K562 (cell line): Measurements from ENCODE around the gene WT1. TPM values are rescaled to one million over a fixed set of nuclear protein-coding genes. Genes with fewer than 3 reads are reported as not detected.

ENCODE experiments used
- ATAC-seq: fragments of 200-7000 bp; cut with Tn5 transposase; 3 replicates; pipeline ENCODE4 v1.9.1; 2020; ENCODE audit warnings: moderate library complexity
- BruUV-seq: library from RNA; stranded (reverse); fragments of 400-500 nt; replicated peaks from 2 replicates; lab custom pipeline; 2021; lab: Mats Ljungman, UMichigan
- CTCF ChIA-PET: fragments of 300-600 bp; formaldehyde crosslinking; extraction: SDS; loops from one replicate; lab custom pipeline; 2021; ENCODE audit warnings: low intra/inter-chr PET ratio; lab: Yijun Ruan, JAX
- POLR2A ChIA-PET: fragments of 300-600, 350-650 bp; sonication (Branson Sonifier 250); formaldehyde crosslinking; extraction: SDS; loops from one replicate; lab custom pipeline; 2021; ENCODE audit warnings: antibody characterized with exemption, inconsistent platforms; lab: Yijun Ruan, JAX
- DNase-seq, 4 experiments: peaks; one replicate each; pipeline versions ENCODE4 v3.0.0 to v3.0.0-alpha.2; 2011 to 2018; ENCODE audit warnings: low spot score in 3 of 4, mixed read lengths in 3 of 4; ENCODE audit errors: extremely low read depth in 1 of 4
- FAIRE-seq: peaks from 2 replicates; lab custom pipeline; 2011; peaks lifted over from hg19 to GRCh38; lab: Jason Lieb, UNC
- H2AFZ ChIP-seq: 2 replicates; pipeline ENCODE4 v1.6.0; 2011; ENCODE audit warnings: low read depth, low read length, control low read depth, inconsistent platforms
- H3K27ac ChIP-seq: fragments of 200-600 bp; 3 replicates; pipeline ENCODE4 v1.8.0; 2011; ENCODE audit warnings: low read depth, mild to moderate bottlenecking, control low read depth, inconsistent platforms, low read length, moderate library complexity, mixed read lengths; ENCODE audit errors: extremely low read depth
- H3K27me3 ChIP-seq, 2 experiments: fragments of 300-600 bp in 1 of 2; 2 replicates in 1 of 2; 3 replicates in 1 of 2; pipeline versions ENCODE4 v1.6.0 to v1.8.0; 2011; ENCODE audit warnings: inconsistent platforms in 2 of 2, low read length in 2 of 2, mild to moderate bottlenecking in 1 of 2, mixed read lengths in 1 of 2, moderate library complexity in 1 of 2; ENCODE audit not compliant: control insufficient read depth in 2 of 2, insufficient read depth in 2 of 2
- H3K36me3 ChIP-seq: fragments of 300-600 bp; 3 replicates; pipeline ENCODE4 v1.8.0; 2011; ENCODE audit warnings: mild to moderate bottlenecking, low read length, inconsistent platforms; ENCODE audit not compliant: control insufficient read depth, insufficient read depth
- H3K4me1 ChIP-seq, 2 experiments: fragments of 200-600 bp in 1 of 2; replicated peaks in 1 of 2; 2 replicates in 1 of 2; 3 replicates in 1 of 2; pipeline versions ENCODE4 v1.5.1 to v1.8.0; 2011; ENCODE audit warnings: inconsistent platforms in 2 of 2, low read length in 2 of 2, mild to moderate bottlenecking in 1 of 2, mixed read lengths in 1 of 2, moderate library complexity in 1 of 2; ENCODE audit not compliant: control insufficient read depth in 2 of 2, insufficient read depth in 2 of 2
- H3K4me2 ChIP-seq: 2 replicates; pipeline ENCODE4 v1.6.1; 2011; ENCODE audit warnings: low read length, control low read depth, inconsistent platforms, mixed read lengths; ENCODE audit not compliant: insufficient read depth
- H3K4me3 ChIP-seq: fragments of 200-600 bp; sonication (generic), shearing (Covaris generic); 2 replicates; pipeline ENCODE4 v1.5.1; 2016; ENCODE audit warnings: control low read depth, inconsistent platforms
- H3K79me2 ChIP-seq: fragments of 200-600 bp; 3 replicates; pipeline ENCODE4 v1.8.0; 2011; ENCODE audit warnings: low read length, inconsistent platforms; ENCODE audit not compliant: control insufficient read depth, insufficient read depth
- H3K9ac ChIP-seq, 2 experiments: 2 replicates each; pipeline versions ENCODE4 v1.6.0 to v1.6.1; 2011; ENCODE audit warnings: low read depth in 2 of 2, low read length in 2 of 2, control low read depth in 1 of 2, inconsistent platforms in 1 of 2, mild to moderate bottlenecking in 1 of 2, mixed read lengths in 1 of 2; ENCODE audit not compliant: insufficient read depth in 1 of 2
- H3K9me1 ChIP-seq: one replicate; pipeline ENCODE4 v1.6.0; 2011; ENCODE audit warnings: inconsistent platforms, mild to moderate bottlenecking, low read length, moderate library complexity; ENCODE audit not compliant: control insufficient read depth, insufficient read depth
- H3K9me3 ChIP-seq: replicated peaks from 2 replicates; pipeline ENCODE4 v1.5.1; 2011; ENCODE audit warnings: low read depth, low read length, inconsistent platforms; ENCODE audit not compliant: control insufficient read depth, insufficient read depth
- H4K20me1 ChIP-seq: replicated peaks from 2 replicates; pipeline ENCODE4 v1.6.1; 2011; ENCODE audit warnings: low read length, inconsistent platforms, mixed read lengths; ENCODE audit not compliant: control insufficient read depth, insufficient read depth
- CEBPB ChIP-seq: fragments of 450-650 bp; IDR thresholded peaks from 2 replicates; pipeline ENCODE4 v1.6.1; 2016; ENCODE audit warnings: missing genetic modification characterization, missing compliant biosample characterization
- CXXC5 ChIP-seq: fragments of 250-450 bp; sonication (Bioruptor Pico); IDR thresholded peaks from 2 replicates; pipeline ENCODE4 v1.8.0; 2022; ENCODE audit warnings: inconsistent platforms, mild to moderate bottlenecking, moderate library complexity
- DPF2 ChIP-seq: fragments of 450-650 bp; IDR thresholded peaks from 2 replicates; pipeline ENCODE4 v1.6.1; 2016
- MYNN ChIP-seq, 2 experiments: sonication (generic); formaldehyde crosslinking in 1 of 2; IDR thresholded peaks; 2 replicates each; pipeline versions ENCODE4 v1.5.0 to v1.6.1; 2016 to 2020; ENCODE audit warnings: antibody characterized with exemption in 1 of 2, missing genetic modification reagents in 1 of 2
- NCOA1 ChIP-seq: fragments of 450-650 bp; IDR thresholded peaks from 2 replicates; pipeline ENCODE4 v1.6.1; 2016; ENCODE audit warnings: low read depth
- NCOR1 ChIP-seq: fragments of 450-650 bp; IDR thresholded peaks from 2 replicates; pipeline ENCODE4 v1.6.1; 2016; ENCODE audit warnings: mild to moderate bottlenecking, moderate library complexity
- NR2C2 ChIP-seq, 2 experiments: fragments of 200-800 bp in 1 of 2; sonication (Bioruptor generic) in 1 of 2; sonication (generic) in 1 of 2; formaldehyde crosslinking in 1 of 2; IDR thresholded peaks; 2 replicates each; pipeline versions ENCODE4 v1.6.1 to v1.8.0; 2016 to 2022; ENCODE audit warnings: mild to moderate bottlenecking in 1 of 2, missing compliant biosample characterization in 1 of 2, missing genetic modification characterization in 1 of 2, missing genetic modification reagents in 1 of 2
- POLR2AphosphoS5 ChIP-seq: IDR thresholded peaks from 2 replicates; pipeline ENCODE4 v1.6.1; 2011; ENCODE audit warnings: mild to moderate bottlenecking, low read depth, low read length, moderate library complexity; ENCODE audit not compliant: control insufficient read depth, insufficient read depth
- POLR2H ChIP-seq: IDR thresholded peaks from 2 replicates; pipeline ENCODE4 v1.6.1; 2016; ENCODE audit warnings: missing genetic modification characterization, low read depth, mild to moderate bottlenecking, control low read depth, missing compliant biosample characterization, moderate library complexity
- RBBP5 ChIP-seq: fragments of 200-600 bp; sonication (generic); IDR thresholded peaks from 2 replicates; pipeline ENCODE4 v1.6.1; 2012; ENCODE audit warnings: borderline replicate concordance, mild to moderate bottlenecking, low read length, control low read depth, inconsistent platforms; ENCODE audit not compliant: insufficient read depth, poor library complexity, severe bottlenecking
- RBM34 ChIP-seq: fragments of 200-400 bp; formaldehyde crosslinking; IDR thresholded peaks from 2 replicates; pipeline ENCODE4 v1.6.1; 2018; ENCODE audit warnings: low read length, borderline replicate concordance; ENCODE audit not compliant: insufficient read depth
- RCOR1 ChIP-seq, 2 experiments: IDR thresholded peaks; 2 replicates each; pipeline ENCODE4 v1.6.1; 2012; ENCODE audit warnings: low read depth in 2 of 2, low read length in 2 of 2, borderline replicate concordance in 1 of 2, improper control_type of control experiment in 1 of 2
- SMARCE1 ChIP-seq: fragments of 450-650 bp; IDR thresholded peaks from 2 replicates; pipeline ENCODE4 v1.7.1; 2016; ENCODE audit warnings: mild to moderate bottlenecking
- TAF15 ChIP-seq: fragments of 200-400 bp; formaldehyde crosslinking; IDR thresholded peaks from 2 replicates; pipeline ENCODE4 v1.6.1; 2017; ENCODE audit warnings: mild to moderate bottlenecking, low read depth, low read length, moderate library complexity
- TCF3 ChIP-seq: sonication (generic); formaldehyde crosslinking; IDR thresholded peaks from 2 replicates; pipeline ENCODE4 v1.4.0; 2020; ENCODE audit warnings: mild to moderate bottlenecking, missing genetic modification reagents
- ZNF316 ChIP-seq: fragments of 450-650 bp; IDR thresholded peaks from 2 replicates; pipeline ENCODE4 v1.6.1; 2016
- ZNF384 ChIP-seq: IDR thresholded peaks from 2 replicates; pipeline ENCODE4 v1.6.1; 2012; ENCODE audit warnings: low read depth, low read length, improper control_type of control experiment
- WGBS: fragments of 100-300 bp; shearing (Covaris generic); methylation state at CpG from one replicate; pipeline ENCODE4 v1.1.6; 2016; ENCODE audit warnings: low coverage, mixed read lengths; ENCODE audit not compliant: insufficient coverage; ENCODE audit errors: missing lambda C conversion rate; 5-methylcytosine and 5-hydroxymethylcytosine counted together
- in situ Hi-C: fragments of 300-500 bp; cut with MboI; formaldehyde crosslinking; loops from 4 replicates; pipeline ENCODE4 v1.15.0; 2018; ENCODE audit warnings: inconsistent platforms, mixed read lengths
- intact Hi-C: fragments of 100-400 bp; cut with micrococcal nuclease; formaldehyde crosslinking; loops from 2 replicates; pipeline ENCODE4 v1.14.2; 2022
- polyA plus RNA-seq, 8 experiments: library from polyadenylated mRNA; depleted of rRNA in 4 of 8; stranded (reverse) in 5 of 8; unstranded in 3 of 8; fragments of >200 nt; fragmentation: Nextera tagmentation in 2 of 8; fragmentation: Illumina TruSeq in 1 of 8; extraction: Ambion mirVana in 2 of 8; extraction: Trizol in 1 of 8; gene quantifications; 2 replicates each; pipeline versions ENCODE4 v1.2.1 to v1.2.3, GENCODE V29; 2011 to 2014; ENCODE audit warnings: inconsistent platforms in 1 of 8, missing spikeins in 1 of 8
- total RNA-seq, 7 experiments: library from RNA; depleted of rRNA in 6 of 7; stranded (reverse); fragments of >200 nt in 6 of 7; fragmentation: Illumina TruSeq in 2 of 7; extraction: Trizol in 2 of 7; gene quantifications; 2 replicates each; pipeline versions ENCODE4 v1.2.1 to v1.2.3, GENCODE V29; 2011 to 2021; ENCODE audit warnings: low replicate concordance in 1 of 7

WT1 gene
- total and polyA plus RNA-seq, 9 of the 15 experiments (the other 6 are each of a cell fraction or from before 2014, with no cell fraction given): 7.1 to 33.8 (median 19.4) TPM

DNA sequence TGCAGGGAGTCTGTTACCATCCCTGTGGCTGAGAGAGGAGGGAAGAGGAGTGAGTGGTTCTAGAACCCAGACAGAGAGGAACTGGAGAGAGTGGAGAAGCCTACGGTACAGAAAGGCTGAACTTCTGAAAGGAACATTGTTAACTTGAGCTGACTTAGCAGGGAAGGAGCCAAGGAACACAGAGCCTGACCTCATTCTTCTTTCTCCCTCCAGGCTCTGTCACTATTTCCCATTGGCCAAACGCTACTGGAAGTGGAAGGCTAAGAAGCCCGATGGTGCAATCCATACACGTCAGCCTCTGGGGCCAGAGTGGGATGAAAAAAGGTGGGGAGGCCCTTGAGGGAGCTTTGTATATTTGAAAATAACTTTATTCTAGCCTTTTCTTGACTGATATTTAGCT lies 16.5 kb upstream of the WT1 start:
- FAIRE-seq (no peak), ATAC-seq (no peak), DNase-seq (peak in 1 of 4 experiments; percentile 31)
- H3K9ac ChIP-seq: no peak overlapping the region; a peak in 2 of 4 replicates
- no peaks in the 10 kb centered on the region for H3K9me1 ChIP-seq
- H3K4me3 ChIP-seq: no peak overlapping the region
- H3K4me2 ChIP-seq: no peak overlapping the region
- BruUV-seq: no TSS peak
- H3K9me3 ChIP-seq: no peaks in the 10 kb centered on the region
- no peaks in the 10 kb centered on the region for H4K20me1 ChIP-seq
- WGBS: 59% methylated on average over 4 of the region's 4 CpGs
- ChIA-PET POLR2A (interaction anchor here (0.7 to 1.1 kb wide), 2 partner anchors 9 to 10 kb away, joined by 3 to 4 read pairs; no protein-coding TSS in a partner anchor), CTCF (no interaction called here)
- H3K27me3 ChIP-seq: no peaks in the 10 kb centered on the region
- in situ Hi-C loops: no loop called here
- no peaks in the 10 kb centered on the region for H3K79me2 ChIP-seq
- peaks cover 19 to 34% of the 10 kb centered on the region in 2 experiments; a peak in 4 of 5 replicates for H3K4me1 ChIP-seq
- intact Hi-C loops: no loop called here
- H3K36me3 ChIP-seq: no peaks in the 10 kb centered on the region
- H3K27ac ChIP-seq: peak overlapping the region; percentile 42; the same call in 1 of the 3 replicates
- peak overlapping the region; percentile 90 for H2AFZ ChIP-seq
- peak; percentile 39; the same call in 1 of the 2 replicates for TF ChIP-seq CEBPB (tag)
- TF ChIP-seq ZNF316: no peak
- TF ChIP-seq, all 486 proteins: peak for 1

DNA sequence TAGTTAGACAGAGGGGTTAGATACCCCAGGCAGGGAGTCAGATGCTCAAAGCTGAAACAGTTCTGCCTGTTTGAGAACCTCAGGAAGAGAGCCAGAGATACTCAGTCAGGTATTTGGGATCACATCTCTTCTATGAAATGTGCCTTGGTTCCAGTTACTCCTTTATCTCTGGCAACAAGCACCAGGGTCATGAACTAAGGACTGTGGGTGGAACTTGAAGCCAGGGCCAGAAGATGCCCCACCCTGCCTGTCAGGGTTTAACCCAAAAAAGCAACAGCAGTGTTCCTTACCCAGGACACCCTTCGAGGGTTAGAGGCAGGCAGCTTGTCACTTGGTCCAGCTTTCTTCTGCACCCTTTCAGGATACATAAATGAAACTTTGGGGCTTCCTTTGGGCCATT lies 15.0 kb upstream of the WT1 start:
- ChIA-PET CTCF (no interaction called here), POLR2A (interaction anchor here (1.2 to 1.6 kb wide), 3 partner anchors 16 to 19 kb away, joined by 3 to 5 read pairs (median 3); no protein-coding TSS in a partner anchor)
- Histone ChIP-seq H4K20me1 (no peaks in the 10 kb centered on the region), H3K9me3 (no peaks in the 10 kb centered on the region), H3K9ac (peak overlapping the region in 1 of 2 experiments; percentile 49; a peak in 3 of 4 replicates), H3K79me2 (no peaks in the 10 kb centered on the region), H3K4me2 (peak overlapping the region; percentile 64), H3K4me1 (peaks cover 19 to 34% of the 10 kb centered on the region in 2 experiments; a peak in 4 of 5 replicates), H3K36me3 (no peaks in the 10 kb centered on the region), H3K27ac (peak overlapping the region; percentile 79), H3K4me3 (no peak overlapping the region), H3K9me1 (no peaks in the 10 kb centered on the region), H2AFZ (peak overlapping the region; percentile 93), H3K27me3 (no peaks in the 10 kb centered on the region)
- BruUV-seq: no TSS peak
- intact Hi-C loops: no loop called here
- in situ Hi-C loops: no loop called here
- 0% methylated on average over 1 of the region's 1 CpG for WGBS
- FAIRE-seq: peak; percentile 96
- DNase-seq: peak; percentile 54 to 93 (median 70)
- ATAC-seq: peak; percentile 88
- TF ChIP-seq CXXC5 (CRISPR knock-in tag): peak; percentile 45
- TF ChIP-seq DPF2: peak; percentile 70
- peak; percentile 69; the same call in 1 of the 2 replicates for TF ChIP-seq NCOR1
- TF ChIP-seq NCOA1: peak; percentile 22; the same call in 1 of the 2 replicates
- no peak for TF ChIP-seq RBM34
- TF ChIP-seq MYNN (IDR thresholded peaks at IDR 0.05): peak; percentile 55; the same call in 1 of the 2 replicates
- no peak for TF ChIP-seq MYNN (CRISPR knock-in tag; IDR thresholded peaks at IDR 0.05)
- TF ChIP-seq ZNF384: no peak
- no peak for TF ChIP-seq POLR2H
- TF ChIP-seq SMARCE1: peak; percentile 49; the same call in 1 of the 2 replicates
- no peak for TF ChIP-seq RBBP5
- TF ChIP-seq RCOR1 (IDR thresholded peaks at IDR 0.05; ENCODE audit: borderline replicate concordance in 1 of 2, low read depth in 2 of 2, low read length in 2 of 2): peak in 1 of 2 experiments; percentile 83; a peak in 1 of 4 replicates
- TF ChIP-seq TAF15: no peak
- TF ChIP-seq NR2C2 (CRISPR knock-in tag; IDR thresholded peaks at IDR 0.05): no peak
- TF ChIP-seq NR2C2 (tag; IDR thresholded peaks at IDR 0.05): peak; percentile 48; the same call in 1 of the 2 replicates
- TF ChIP-seq TCF3: peak; percentile 82
- TF ChIP-seq POLR2AphosphoS5: peak; percentile 68; the same call in 1 of the 2 replicates
